Colonic mucosa (tissue), 4 donors: ENCODE data around the gene LALBA. TPM values are rescaled to one million over a fixed set of nuclear protein-coding genes. Genes with fewer than 3 reads are reported as not detected.

ENCODE experiments used
- DNase-seq: peaks from one replicate; pipeline ENCODE4 v3.0.0-alpha.2; 2020
- H3K27ac ChIP-seq: fragments of 200-600 bp; one replicate; pipeline ENCODE4 v1.8.0; 2021
- H3K27me3 ChIP-seq: fragments of 200-600 bp; one replicate; pipeline ENCODE4 v1.8.0; 2021
- H3K36me3 ChIP-seq: fragments of 200-600 bp; one replicate; pipeline ENCODE4 v1.8.0; 2021
- H3K4me1 ChIP-seq: fragments of 200-600 bp; one replicate; pipeline ENCODE4 v1.8.0; 2021; ENCODE audit warnings: mild to moderate bottlenecking
- H3K4me3 ChIP-seq: fragments of 200-600 bp; one replicate; pipeline ENCODE4 v1.8.0; 2021
- H3K9ac ChIP-seq, 2 donors: one replicate each; pipeline ENCODE4 v1.7.0; 2013; ENCODE audit warnings: control low read depth in 2 of 2, low read depth in 2 of 2, low read length in 2 of 2
- H3K9me3 ChIP-seq: fragments of 200-600 bp; one replicate; pipeline ENCODE4 v1.8.0; 2021
- intact Hi-C: fragments of 100-400 bp; cut with DNase I; formaldehyde crosslinking; loops from one replicate; pipeline ENCODE4 v1.14.1; 2022
- total RNA-seq, 2 donors: library from RNA; stranded (reverse); fragmentation: NEBNext Ultra II Directional in 1 of 2; extraction: Animal tissue kit (Norgen Biotek cat#: 25700) in 1 of 2; gene quantifications; one replicate each; pipeline ENCODE4 v1.2.1, GENCODE V29; 2021
- TF ChIP-seq, protein P1 (sequence below): fragments of 200-600 bp; IDR thresholded peaks from one replicate; pipeline ENCODE4 v1.8.0; 2022; ENCODE audit warnings: antibody characterized with exemption, mild to moderate bottlenecking
- donor health status: healthy.
- donor health status: DM: no; HTN: no; CAD: no.
- donor health status: DM: no; HTN: no; CAD: no.

The LALBA gene
- total RNA-seq, 2 donors from 2014 or later, result not detected

DNA sequence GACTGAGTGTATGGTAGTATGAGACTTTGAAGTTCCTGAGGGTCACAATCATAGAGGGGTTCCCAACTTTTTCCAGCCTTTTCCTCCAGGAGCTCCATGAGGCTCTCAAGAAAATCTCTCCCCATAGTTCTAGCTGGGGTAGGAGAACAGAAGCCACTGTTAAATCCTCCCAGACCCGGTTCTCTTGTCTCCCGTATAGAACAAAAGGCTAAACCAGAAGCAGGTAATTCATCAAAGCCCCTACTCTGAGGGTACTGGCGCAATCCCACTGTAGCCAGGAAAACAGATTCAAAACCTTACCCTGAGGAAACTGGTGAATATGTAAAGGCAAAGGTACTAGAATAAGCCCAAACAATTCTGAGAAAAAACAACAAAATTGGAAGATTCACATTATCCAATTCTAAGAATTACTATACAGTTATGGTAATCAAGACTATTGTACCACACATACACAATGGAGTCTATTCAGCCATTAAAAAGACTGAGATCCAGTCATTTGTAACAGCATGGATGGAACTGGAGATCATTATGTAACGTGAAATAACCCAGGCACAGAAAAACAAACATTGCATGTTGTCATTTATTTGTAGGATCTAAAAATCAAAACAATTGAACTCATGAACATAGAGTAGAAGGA lies 23.9 kb downstream of the LALBA start:
- no peaks in the 10 kb centered on the region for H3K36me3 ChIP-seq
- intact Hi-C loops, result no loop called here

DNA sequence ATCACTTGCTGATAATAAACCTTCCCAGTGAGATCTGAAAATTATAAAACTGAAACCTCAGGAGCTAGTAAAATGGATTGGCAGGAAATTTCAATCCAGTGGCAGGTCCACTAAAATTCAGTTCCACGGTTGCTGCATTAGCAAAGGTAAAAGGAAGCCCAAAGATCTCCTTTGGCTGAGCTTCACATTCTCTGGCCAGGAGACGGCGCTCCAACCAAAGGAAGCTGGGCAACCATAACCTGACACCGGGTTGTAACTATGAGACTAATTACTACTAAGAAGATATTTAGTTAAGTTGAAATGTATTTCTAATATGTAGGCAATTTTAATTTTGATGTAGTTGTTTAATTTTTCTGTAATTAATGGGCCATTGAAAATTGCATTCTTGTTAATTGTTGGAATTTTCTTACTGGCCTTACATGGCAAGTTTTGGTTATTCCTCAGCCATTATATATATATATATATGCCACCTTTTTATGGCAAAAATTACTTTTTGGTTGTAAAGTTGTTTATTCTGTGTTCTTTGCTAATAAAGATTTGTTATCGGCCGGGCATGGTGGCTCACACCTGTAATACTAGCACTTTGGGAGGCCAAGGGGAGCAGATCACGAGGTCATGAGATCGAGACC lies 27.4 kb downstream of the LALBA start:
- peak; percentile 53 for DNase-seq
- no peaks in the 10 kb centered on the region for H3K36me3 ChIP-seq
- intact Hi-C loops, result loop anchor here (2.0 kb wide), 1 partner anchor 76 kb away; no protein-coding TSS in a partner anchor
- H3K27me3 ChIP-seq, result no peaks in the 10 kb centered on the region
- no peaks in the 10 kb centered on the region for H3K9me3 ChIP-seq
- H3K27ac ChIP-seq, result no peak overlapping the region
- H3K9ac ChIP-seq, result no peak overlapping the region
- H3K4me3 ChIP-seq, result no peak overlapping the region
- TF ChIP-seq, protein P1, sequence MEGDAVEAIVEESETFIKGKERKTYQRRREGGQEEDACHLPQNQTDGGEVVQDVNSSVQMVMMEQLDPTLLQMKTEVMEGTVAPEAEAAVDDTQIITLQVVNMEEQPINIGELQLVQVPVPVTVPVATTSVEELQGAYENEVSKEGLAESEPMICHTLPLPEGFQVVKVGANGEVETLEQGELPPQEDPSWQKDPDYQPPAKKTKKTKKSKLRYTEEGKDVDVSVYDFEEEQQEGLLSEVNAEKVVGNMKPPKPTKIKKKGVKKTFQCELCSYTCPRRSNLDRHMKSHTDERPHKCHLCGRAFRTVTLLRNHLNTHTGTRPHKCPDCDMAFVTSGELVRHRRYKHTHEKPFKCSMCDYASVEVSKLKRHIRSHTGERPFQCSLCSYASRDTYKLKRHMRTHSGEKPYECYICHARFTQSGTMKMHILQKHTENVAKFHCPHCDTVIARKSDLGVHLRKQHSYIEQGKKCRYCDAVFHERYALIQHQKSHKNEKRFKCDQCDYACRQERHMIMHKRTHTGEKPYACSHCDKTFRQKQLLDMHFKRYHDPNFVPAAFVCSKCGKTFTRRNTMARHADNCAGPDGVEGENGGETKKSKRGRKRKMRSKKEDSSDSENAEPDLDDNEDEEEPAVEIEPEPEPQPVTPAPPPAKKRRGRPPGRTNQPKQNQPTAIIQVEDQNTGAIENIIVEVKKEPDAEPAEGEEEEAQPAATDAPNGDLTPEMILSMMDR, result peak; percentile 46
- no peaks in the 10 kb centered on the region for H3K4me1 ChIP-seq

More for the DNA sequence above, 23.9 kb downstream of the LALBA start:
- no peaks in the 10 kb centered on the region for H3K9me3 ChIP-seq
- no peaks in the 10 kb centered on the region for H3K4me1 ChIP-seq
- no peak overlapping the region for H3K9ac ChIP-seq
- TF ChIP-seq, protein P1, result no peak
- H3K27ac ChIP-seq, result no peak overlapping the region
- no peaks in the 10 kb centered on the region for H3K27me3 ChIP-seq
- DNase-seq, result no peak
- no peak overlapping the region for H3K4me3 ChIP-seq

DNA sequence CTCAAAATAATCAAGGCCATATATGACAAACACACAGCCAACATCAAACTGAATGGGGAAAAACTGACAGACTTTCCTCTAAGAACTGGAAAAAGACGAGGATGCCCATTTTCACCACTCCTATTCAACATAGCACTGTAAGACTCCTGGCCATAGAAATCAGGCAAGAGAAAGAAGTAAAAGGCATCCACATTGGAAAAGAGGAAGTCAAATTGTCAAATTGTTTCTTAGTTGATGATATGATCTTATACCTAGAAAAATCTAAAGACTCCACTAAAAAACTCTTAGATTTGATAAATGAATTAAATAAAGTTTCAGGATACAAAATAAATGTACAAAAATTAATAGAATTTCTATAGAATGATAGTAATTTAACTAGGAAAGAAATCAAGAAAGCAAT lies 33.2 kb downstream of the LALBA start:
- Histone ChIP-seq H3K4me1 (no peaks in the 10 kb centered on the region), H3K27ac (no peak overlapping the region), H3K9me3 (no peaks in the 10 kb centered on the region), H3K27me3 (no peaks in the 10 kb centered on the region), H3K9ac (no peak overlapping the region), H3K36me3 (no peaks in the 10 kb centered on the region), H3K4me3 (no peak overlapping the region)
- no peak for DNase-seq
- intact Hi-C loops, result no loop called here
- TF ChIP-seq, protein P1, result no peak

DNA sequence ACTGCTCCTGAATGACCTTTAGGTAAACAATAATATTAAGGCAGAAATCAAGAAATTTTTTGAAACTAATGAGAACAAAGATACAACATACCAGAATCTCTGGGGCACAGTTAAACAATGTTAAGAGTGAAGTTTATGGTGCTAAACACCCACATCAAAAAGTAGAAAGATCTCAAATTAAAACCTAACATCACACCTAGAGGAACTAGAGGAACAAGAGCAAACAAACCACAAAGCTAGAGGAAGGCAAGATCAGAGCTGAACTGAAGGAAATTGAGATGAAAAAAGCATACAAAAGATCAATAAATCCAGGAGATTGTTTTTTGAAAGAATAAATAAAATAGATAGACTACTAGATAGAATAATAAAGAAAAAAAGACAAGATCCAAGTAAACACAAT lies 37.2 kb downstream of the LALBA start:
- no peaks in the 10 kb centered on the region for H3K27me3 ChIP-seq
- TF ChIP-seq, protein P1, result no peak
- no peaks in the 10 kb centered on the region for H3K36me3 ChIP-seq
- no peaks in the 10 kb centered on the region for H3K4me1 ChIP-seq
- no peaks in the 10 kb centered on the region for H3K9me3 ChIP-seq
- H3K9ac ChIP-seq, result no peak overlapping the region
- intact Hi-C loops, result no loop called here
- no peak overlapping the region for H3K27ac ChIP-seq
- H3K4me3 ChIP-seq, result no peak overlapping the region
- no peak for DNase-seq

DNA sequence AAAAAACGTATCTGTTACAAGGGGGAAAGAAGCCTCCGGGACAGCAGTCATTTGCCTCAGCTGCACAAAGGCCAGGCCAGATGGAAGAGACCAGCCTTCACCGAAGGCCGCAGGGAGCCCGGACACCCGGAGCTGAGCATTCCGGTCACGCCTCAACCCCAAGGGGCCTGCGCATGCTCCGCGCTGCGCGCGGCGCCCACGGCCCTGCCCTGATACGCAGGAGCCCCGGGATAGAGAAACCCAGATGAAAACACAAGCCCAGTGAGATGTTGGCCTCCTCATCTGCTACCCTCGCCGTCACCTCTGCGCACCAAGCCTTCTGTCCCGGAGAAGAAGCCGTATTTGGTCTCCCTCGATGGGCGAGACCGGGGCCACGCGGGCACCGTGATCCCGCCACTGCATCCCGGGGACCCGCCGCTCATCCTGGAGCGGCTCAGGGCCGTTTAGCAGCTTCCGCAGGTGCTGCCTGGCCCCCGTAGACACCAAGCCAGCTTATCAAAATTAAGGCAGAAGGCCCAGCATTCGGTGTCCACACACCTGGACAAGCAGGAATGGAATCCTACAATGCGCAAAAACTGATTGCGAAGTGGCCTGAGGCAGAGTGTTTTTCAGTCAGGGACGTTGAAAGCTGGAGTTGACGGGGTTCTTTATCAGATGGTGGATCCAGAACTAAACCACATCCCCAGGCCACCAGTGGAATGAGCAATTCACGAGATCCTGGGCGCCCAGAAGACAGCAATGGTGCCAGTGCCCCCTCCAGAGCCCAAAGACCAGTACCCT lies 41.8 kb downstream of the LALBA start:
- TF ChIP-seq, protein P1, result no peak
- H3K36me3 ChIP-seq, result no peaks in the 10 kb centered on the region
- H3K9ac ChIP-seq, result no peak overlapping the region
- no peaks in the 10 kb centered on the region for H3K9me3 ChIP-seq
- DNase-seq, result no peak
- no peaks in the 10 kb centered on the region for H3K4me1 ChIP-seq
- no peak overlapping the region for H3K27ac ChIP-seq
- H3K27me3 ChIP-seq, result no peaks in the 10 kb centered on the region
- intact Hi-C loops, result no loop called here
- no peak overlapping the region for H3K4me3 ChIP-seq
